Fibroblast of peridontal ligament (primary cell): Measurements from ENCODE around the gene MTA1.

Experiments used
- DNase-seq: peaks from one replicate; pipeline ENCODE4 v3.0.0-alpha.2; 2010; ENCODE audit errors: extremely low read depth

MTA1 gene

GRCh38 chr14:105422695-105423487 is 3.3 kb downstream of the MTA1 start:
- DNase-seq: no peak

- DNase-seq: no peak
These were observed 4.0 kb downstream of the MTA1 start for GRCh38 chr14:105423488-105424195.

- no peak for DNase-seq
These were observed 5.2 kb downstream of the MTA1 start for GRCh38 chr14:105424861-105425260.

- DNase-seq: no peak
These were observed 6.2 kb downstream of the MTA1 start for GRCh38 chr14:105425823-105426247.

- DNase-seq: no peak
These were observed 6.9 kb downstream of the MTA1 start for GRCh38 chr14:105426416-105427130.

GRCh38 chr14:105427412-105427811 is 7.8 kb downstream of the MTA1 start:
- no peak for DNase-seq

GRCh38 chr14:105427936-105428485 is 8.4 kb downstream of the MTA1 start:
- no peak for DNase-seq

- DNase-seq: no peak
These were observed 10.4 kb downstream of the MTA1 start for GRCh38 chr14:105430042-105430441.

- peak; percentile 64 for DNase-seq
These were observed 10.9 kb downstream of the MTA1 start for GRCh38 chr14:105430565-105430964.

GRCh38 chr14:105431256-105431655 is 11.6 kb downstream of the MTA1 start:
- no peak for DNase-seq

- DNase-seq: no peak
These were observed 13.0 kb downstream of the MTA1 start for GRCh38 chr14:105432657-105433056.

- no peak for DNase-seq
These were observed 13.6 kb downstream of the MTA1 start for GRCh38 chr14:105433161-105433605.

GRCh38 chr14:105436402-105436801 is 16.8 kb downstream of the MTA1 start:
- no peak for DNase-seq

- DNase-seq: no peak
These were observed 17.5 kb downstream of the MTA1 start for GRCh38 chr14:105436891-105437722.

- no peak for DNase-seq
These were observed 18.3 kb downstream of the MTA1 start for GRCh38 chr14:105437723-105438500.

GRCh38 chr14:105439179-105439578 is 19.6 kb downstream of the MTA1 start:
- no peak for DNase-seq

- DNase-seq: no peak
These were observed 20.3 kb downstream of the MTA1 start for GRCh38 chr14:105439710-105440553.

- DNase-seq: no peak
These were observed 20.9 kb downstream of the MTA1 start for GRCh38 chr14:105440554-105440900.

- DNase-seq: no peak
These were observed 21.4 kb downstream of the MTA1 start for GRCh38 chr14:105440992-105441391.

- DNase-seq: no peak
These were observed 22.5 kb downstream of the MTA1 start for GRCh38 chr14:105442125-105442524.
